Hippocampal formation (tissue), 2 donors: Measurements from ENCODE around the gene KRTAP10-8.
"Not testable (repeated sequence)": the region's sequence is repeated elsewhere in the genome, so short reads cannot be mapped to it uniquely, and the experiment has no call there.

Experiments used
- DNase-seq, 2 donors: peaks; one replicate each; lab custom pipeline; 2025; lab: John Stamatoyannopoulos, UW

KRTAP10-8 gene

GRCh38 chr21:44612029-44612486 is at the start of gene KRTAP10-8:
TSS of gene KRTAP10-8 (plus strand) at chr21:44612079. CDS start at chr21:44612101, 22 bp downstream.
- DNase-seq: no peak

GRCh38 chr21:44564099-44564498 is 47.8 kb upstream of the KRTAP10-8 start:
- no peak for DNase-seq

- DNase-seq: no peak
These were observed 46.8 kb upstream of the KRTAP10-8 start for GRCh38 chr21:44564886-44565598.

- no peak for DNase-seq
These were observed 45.5 kb upstream of the KRTAP10-8 start for GRCh38 chr21:44566403-44566802.

- DNase-seq: no peak
These were observed 44.3 kb upstream of the KRTAP10-8 start for GRCh38 chr21:44567481-44568171.

- DNase-seq: no peak
These were observed 43.6 kb upstream of the KRTAP10-8 start for GRCh38 chr21:44568261-44568660.

GRCh38 chr21:44568667-44569556 is 43.0 kb upstream of the KRTAP10-8 start:
- no peak for DNase-seq

- DNase-seq: no peak
These were observed 41.9 kb upstream of the KRTAP10-8 start for GRCh38 chr21:44569861-44570517.

GRCh38 chr21:44571296-44571695 is 40.6 kb upstream of the KRTAP10-8 start:
- no peak for DNase-seq

GRCh38 chr21:44571844-44572782 is 39.8 kb upstream of the KRTAP10-8 start:
- DNase-seq: no peak

- no peak for DNase-seq
These were observed 38.8 kb upstream of the KRTAP10-8 start for GRCh38 chr21:44572959-44573583.

- DNase-seq: not testable (repeated sequence)
These were observed 38.0 kb upstream of the KRTAP10-8 start, which contains the start of gene KRTAP10-4 for GRCh38 chr21:44573630-44574456. TSS of gene KRTAP10-4 (plus strand) at chr21:44573729. CDS start at chr21:44573759, 30 bp downstream.

GRCh38 chr21:44574457-44575306 is 37.2 kb upstream of the KRTAP10-8 start:
- DNase-seq: no peak

GRCh38 chr21:44575307-44576024 is 36.4 kb upstream of the KRTAP10-8 start:
- DNase-seq: no peak

GRCh38 chr21:44576025-44576420 is 35.9 kb upstream of the KRTAP10-8 start:
- DNase-seq: no peak

- DNase-seq: no peak
These were observed 33.4 kb upstream of the KRTAP10-8 start for GRCh38 chr21:44578371-44579055.
